GM21367 (cell line): ENCODE measurements around the gene TXNDC2.
"Not testable (repeated sequence)": the region's sequence is repeated elsewhere in the genome, so short reads cannot be mapped to it uniquely, and the experiment has no call there.

ENCODE experiments used
- ATAC-seq: cut with Tn5 transposase; IDR thresholded peaks from one replicate; pipeline ENCODE4 v1.9.1; 2021; ENCODE audit not compliant: unreplicated experiment

TXNDC2 gene

GRCh38 chr18:9912285-9912684 lies 26.5 kb downstream of the TXNDC2 start:
- not testable (repeated sequence) for ATAC-seq

GRCh38 chr18:9913151-9913525 lies 27.4 kb downstream of the TXNDC2 start:
- no peak for ATAC-seq

GRCh38 chr18:9913526-9914333 lies 28.0 kb downstream of the TXNDC2 start, which contains the start of gene VAPA:
Gene VAPA, plus strand, starts transcription at chr18:9914016. Its CDS starts 241 bp downstream, at chr18:9914257.
- peak; percentile 77 for ATAC-seq

GRCh38 chr18:9914334-9914583 lies 28.5 kb downstream of the TXNDC2 start:
- ATAC-seq: no peak

GRCh38 chr18:9914584-9915290 lies 29.0 kb downstream of the TXNDC2 start:
- ATAC-seq: peak; percentile 21

GRCh38 chr18:9915291-9916076 lies 29.7 kb downstream of the TXNDC2 start:
- no peak for ATAC-seq

GRCh38 chr18:9916077-9916639 lies 30.4 kb downstream of the TXNDC2 start:
- no peak for ATAC-seq

- ATAC-seq: no peak
Observed at GRCh38 chr18:9916808-9917207, 31.0 kb downstream of the TXNDC2 start.

- no peak for ATAC-seq
Observed at GRCh38 chr18:9918016-9918680, 32.4 kb downstream of the TXNDC2 start.

- ATAC-seq: no peak
Observed at GRCh38 chr18:9919564-9920232, 33.9 kb downstream of the TXNDC2 start.

GRCh38 chr18:9922592-9923311 lies 37.0 kb downstream of the TXNDC2 start:
- ATAC-seq: no peak

GRCh38 chr18:9924371-9924943 lies 38.7 kb downstream of the TXNDC2 start:
- no peak for ATAC-seq

- ATAC-seq: no peak
Observed at GRCh38 chr18:9925369-9925768, 39.6 kb downstream of the TXNDC2 start.

- no peak for ATAC-seq
Observed at GRCh38 chr18:9925795-9926194, 40.0 kb downstream of the TXNDC2 start.

- ATAC-seq: no peak
Observed at GRCh38 chr18:9926223-9926894, 40.6 kb downstream of the TXNDC2 start.

GRCh38 chr18:9926977-9927376 lies 41.2 kb downstream of the TXNDC2 start:
- no peak for ATAC-seq

- no peak for ATAC-seq
Observed at GRCh38 chr18:9927392-9928063, 41.8 kb downstream of the TXNDC2 start.

GRCh38 chr18:9928646-9929259 lies 43.0 kb downstream of the TXNDC2 start:
- ATAC-seq: no peak
